ENCODE data around the gene KIAA0825.

Gene KIAA0825

DNA sequence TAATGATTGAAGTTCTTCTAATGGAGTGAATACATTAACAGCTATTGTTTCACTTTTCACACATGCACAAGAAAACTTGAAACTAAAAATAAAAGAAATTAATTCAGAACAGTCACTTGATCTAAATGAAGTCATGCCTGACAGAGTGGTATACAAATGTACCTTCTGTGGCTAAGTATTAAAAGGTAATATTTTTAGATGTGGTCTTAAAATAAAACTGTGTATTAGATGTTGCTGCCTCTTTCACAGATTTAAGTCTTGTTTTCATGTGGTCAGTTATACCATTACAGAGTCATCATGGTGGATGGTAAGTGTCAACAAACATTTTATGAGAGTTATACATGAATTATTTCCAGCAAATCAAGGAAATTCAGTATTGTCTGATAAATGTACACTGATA lies 47.0 kb downstream of the KIAA0825 start:
- no peak for DNase-seq

DNA sequence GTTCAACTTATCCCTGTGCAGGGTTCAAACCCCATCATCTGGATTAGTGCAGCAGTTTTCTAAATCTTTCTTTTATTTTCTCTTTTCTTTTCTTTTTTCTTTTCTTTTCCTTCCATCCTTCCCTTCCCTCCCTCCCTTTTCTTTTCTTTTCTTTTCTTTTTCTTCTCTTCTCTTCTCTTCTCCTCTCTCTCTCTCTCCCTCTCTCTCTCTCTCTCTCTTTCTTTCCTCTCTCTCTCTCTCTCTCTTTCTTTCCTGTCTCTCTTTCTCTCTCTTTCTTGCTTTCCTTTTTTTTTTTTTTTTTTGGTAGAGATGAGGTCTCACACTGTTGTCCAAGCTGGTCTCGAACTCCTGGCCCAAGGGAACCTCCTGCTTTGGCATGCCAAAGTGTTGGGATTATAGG lies 53.6 kb downstream of the KIAA0825 start:
- DNase-seq: no peak

DNA sequence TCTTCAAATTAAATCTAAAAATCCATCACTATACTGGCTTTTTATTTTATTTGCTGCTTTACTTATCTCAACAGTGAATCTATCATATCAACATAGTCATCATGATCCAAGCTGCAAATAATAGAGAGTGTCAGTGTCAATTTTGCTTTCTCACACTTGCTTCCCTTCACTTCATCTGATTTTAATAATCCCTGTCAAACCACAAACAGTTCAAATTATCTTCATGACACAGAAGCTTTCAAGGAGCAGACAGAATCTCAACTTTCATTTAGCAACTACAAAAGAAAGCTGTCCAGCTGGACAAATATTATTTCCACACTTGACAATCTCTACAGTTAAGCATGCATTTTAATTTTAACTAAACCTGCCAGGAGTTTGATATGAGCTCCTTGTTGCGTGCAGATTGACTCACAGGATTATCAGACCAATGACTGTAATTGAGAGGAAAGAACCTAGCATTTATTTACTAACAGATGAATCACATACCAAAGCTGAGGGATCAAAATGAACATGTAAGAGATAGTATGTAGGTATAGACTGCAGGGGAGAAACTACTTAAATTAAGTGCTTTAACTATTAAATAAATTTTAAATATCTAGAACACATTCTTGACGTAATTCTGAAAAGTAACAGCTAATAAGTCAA lies 56.0 kb downstream of the KIAA0825 start:
- DNase-seq: no peak

DNA sequence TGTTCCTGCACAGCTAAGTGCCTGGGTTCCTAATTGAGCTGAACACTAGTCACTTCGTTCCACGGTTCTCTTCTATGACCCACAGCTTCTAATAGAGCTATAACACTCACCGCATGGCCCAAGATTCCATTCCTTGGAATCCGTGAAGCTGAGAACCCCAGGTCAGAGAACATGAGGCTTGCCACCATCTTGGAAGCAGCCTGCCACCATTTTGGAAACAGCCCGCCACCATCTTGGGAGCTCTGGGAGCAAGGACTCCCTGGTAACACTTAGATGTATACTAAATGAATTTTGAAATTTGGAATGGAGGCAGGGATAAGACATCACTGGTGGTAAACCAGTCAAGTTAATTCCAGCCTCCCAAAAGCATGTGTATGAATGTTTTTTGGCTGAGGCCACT lies 60.4 kb downstream of the KIAA0825 start:
- DNase-seq: no peak

DNA sequence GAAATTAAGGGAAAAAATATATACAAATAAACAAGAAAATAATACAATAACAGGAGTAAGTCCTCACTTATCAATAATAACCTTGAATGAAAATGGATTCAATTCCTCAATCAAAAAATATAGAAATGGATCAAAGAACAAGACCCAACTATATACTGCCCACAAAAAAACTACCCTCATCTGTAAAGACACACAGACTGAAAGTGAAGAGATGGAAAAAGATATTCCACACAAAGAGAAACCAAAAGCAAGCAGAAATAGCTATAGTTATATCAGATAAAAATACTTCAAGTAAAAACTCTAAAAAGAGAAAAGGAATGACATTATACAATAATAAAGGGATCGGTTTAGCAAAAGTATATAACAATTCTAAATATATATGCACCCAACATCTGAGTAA lies 66.5 kb downstream of the KIAA0825 start:
- DNase-seq: no peak

DNA sequence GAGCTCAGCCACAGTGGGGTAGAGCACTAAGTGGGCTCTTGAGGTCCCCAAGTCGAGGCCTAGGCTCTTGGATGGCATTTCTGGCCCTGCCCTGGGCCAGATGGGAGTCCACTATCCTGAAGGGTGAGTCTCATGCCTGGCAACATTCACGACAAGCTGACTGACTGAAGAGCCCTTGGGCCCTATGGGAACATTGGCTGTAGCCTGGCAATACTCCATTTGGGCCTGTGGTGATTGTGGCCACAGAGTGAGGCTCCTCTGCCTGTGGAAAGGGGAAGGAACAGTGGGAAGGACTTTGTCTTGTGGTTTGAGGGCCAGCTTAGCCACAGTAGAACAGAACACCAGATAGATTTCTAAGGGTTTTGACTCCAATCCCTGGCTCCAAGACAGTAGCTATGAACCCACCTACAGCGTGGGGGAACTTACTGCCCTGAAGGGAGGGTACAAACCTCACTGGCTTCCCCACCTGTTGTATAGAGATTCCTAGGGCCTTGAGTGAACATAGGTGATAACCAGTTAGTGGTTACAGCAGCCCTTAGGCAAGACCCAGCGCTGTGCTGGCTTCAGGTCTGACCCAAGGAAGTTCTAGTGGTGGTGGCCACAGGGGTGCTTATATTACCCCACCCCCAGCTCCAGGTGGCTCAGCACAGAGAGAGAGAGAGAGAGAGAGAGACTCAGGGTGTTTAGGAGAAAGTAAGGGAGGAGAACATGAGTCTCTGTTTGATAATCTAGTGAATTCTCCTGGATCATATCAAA lies 72.4 kb downstream of the KIAA0825 start:
- DNase-seq: no peak

DNA sequence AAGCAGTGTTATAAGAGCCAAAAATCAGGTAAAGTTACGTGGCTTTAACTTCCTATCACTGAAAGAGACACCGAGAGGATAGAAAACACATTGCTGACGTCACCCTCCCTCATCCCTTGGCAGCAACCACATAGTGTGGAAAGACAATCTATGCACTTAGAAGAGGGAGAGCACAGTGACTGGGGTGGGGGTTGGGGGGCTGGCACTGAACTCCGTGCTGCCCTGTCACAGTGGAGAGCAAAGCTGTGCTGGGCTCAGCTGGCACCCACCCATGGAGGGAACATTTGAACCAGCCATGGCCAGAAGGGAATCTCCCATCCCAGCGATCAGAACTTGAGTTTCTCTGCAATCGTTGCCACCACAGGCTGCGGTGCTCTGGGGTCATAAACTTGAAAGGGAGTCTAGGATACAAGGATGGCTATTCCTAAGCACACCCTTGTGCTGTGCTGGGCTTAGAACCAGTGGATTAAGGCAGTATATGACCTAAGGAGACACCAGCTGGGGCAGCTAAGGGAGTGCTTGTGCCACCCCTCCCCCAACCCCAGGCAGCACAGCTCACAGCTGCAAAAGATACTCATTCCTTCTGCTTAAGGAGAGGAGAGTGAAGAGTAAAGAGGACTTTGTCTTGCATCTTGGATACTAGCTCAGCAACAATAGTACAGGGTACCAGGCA lies 73.4 kb downstream of the KIAA0825 start:
- no peak for DNase-seq

DNA sequence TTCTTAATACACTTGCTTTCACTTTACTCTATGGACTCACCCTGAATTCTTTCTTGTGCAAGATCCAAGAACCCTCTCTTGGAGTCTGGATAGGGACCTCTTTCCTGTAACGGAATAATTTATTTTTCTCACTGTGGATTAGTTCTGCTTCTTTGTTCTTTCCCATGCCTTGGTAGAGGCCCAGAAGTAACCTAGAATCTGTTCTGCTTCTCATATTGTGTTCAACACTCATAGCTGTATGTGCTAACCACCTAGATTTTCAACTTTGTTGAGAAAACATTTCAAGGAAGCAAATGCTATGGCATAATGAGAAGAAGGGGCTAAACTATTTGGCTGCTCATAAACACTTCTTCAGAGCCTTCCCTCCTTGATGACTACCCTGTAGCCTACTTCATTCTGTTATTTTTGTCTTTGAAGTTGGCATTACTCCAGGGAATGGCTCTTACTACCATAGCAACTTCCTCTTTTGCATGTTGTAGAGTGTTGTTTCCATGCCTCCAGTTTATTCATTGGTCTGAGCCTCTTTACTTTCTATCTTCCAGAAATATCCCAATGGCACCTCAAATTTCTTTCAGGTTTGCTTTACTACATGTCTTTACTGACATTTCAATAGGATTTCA lies 74.3 kb downstream of the KIAA0825 start:
- DNase-seq: no peak

DNA sequence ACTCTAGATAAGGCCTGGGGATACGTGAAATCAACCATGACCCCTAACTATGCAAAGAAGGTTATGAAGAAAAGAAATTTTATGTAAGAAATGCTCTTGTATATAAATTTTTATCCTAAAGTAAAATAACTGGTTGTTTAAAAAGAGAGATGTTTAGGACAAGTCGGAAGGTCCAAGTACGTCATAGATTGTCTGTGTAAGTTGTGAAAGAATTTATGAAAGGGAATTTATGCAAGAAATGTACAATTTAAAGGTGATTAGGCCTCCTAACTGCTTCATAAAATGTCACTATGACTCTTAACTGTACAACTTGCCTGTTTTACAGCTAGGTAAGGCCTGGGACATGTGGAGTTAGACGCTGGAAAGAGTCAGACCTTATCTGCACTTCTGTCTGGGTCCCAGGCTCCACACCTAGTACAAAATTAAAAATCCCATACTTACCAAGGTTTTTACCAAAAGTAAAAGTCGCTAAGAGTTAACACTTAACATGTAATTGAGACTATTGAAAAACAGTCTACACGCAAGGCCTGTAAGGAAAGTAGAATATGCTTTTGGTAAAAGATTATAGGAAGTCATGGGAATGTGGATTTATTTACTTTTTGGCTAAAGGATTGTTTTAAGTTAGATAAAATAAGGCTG lies 77.4 kb downstream of the KIAA0825 start:
- no peak for DNase-seq

DNA sequence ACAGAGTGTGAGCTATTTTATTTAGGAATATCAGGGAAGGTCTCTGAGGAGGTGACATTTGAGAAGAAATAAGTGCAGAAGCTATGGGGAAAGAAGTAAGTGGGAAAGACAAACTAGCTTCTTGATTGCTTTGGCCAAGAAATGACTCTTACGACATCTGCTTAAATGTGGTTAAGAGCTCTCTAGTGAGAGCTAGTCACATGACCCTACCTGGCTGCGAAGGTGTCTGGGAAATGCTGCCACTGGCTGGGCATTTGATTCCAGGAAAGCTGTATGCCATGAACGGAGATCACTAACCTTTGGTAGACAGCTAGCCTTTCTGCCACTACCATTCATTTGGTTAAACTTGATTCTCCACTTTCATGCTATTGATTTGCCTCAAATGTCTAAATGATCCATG lies 80.1 kb downstream of the KIAA0825 start:
- DNase-seq: no peak

DNA sequence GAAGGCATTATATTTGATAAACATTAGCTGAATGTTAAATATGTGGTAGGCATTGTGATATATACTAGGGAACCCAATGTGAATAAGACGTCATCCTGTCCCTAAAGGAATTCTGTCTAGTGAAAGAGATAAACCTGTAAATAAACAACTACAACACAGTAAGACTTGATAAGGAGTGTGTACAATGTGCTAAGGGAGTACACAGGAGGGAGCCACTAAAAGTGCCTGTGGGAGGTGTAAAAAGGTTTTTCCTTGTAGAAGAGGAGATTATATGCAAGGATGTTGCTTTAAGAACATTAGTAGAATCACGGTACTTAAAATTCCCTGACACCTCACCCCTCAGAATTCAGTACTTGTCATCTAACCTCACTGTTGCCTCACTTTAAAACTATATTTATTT lies 91.7 kb downstream of the KIAA0825 start:
- no peak for DNase-seq

DNA sequence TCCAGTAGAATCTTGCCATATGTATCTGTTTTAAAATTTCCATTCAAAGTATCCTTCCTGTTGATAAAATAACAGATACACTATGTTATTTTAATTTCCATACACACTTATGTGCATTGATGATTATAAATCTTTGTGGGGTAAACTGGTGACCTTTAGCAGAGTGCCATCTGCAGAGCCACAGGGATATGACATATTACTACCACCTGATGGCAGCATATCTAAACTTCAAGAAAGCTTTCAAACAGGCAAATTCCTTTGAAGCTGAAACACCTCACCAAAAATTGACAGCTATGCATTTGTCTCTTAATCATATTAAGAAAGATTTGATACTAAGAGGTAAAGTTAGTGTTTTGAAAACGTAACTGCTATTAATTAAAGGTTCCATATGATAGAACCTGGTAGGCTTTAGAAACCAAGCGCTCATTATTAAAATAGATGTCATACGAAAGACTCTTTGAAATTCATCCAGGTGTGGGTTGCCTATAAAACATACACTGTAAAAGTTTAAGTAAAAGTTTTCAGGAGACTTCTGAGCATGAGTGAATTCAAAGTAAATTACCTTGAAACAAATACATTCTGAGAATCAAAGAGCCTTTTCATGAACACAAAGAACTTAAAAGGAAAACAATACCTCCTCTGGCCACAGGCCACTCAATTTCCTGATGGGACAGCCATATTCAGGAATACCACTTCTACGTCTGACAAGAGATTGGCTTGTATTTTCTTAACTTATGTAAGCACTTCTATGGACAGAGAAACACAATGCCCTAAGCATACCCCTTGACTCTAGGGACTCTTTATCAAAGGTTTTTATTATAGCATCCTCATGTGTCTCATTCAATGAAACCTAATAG lies 93.3 kb downstream of the KIAA0825 start:
- no peak for DNase-seq

DNA sequence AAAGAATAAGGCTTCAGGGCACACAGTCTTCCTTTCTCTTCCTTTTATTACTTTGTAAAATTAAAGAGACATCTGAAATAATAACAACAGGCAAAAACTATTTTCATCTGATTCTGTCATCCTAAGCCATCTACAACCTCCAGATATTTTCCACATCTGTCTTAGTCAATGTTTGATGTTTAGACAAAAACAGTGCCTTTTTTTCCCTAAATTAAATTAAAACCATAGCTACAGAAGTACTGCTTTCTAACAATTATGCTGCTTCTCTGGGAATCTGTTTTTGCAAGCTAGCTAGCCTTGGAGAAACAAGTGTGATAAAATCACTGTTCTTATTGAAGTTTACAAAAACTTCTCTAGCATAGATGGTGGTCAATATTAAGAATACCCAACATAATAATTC lies 95.4 kb downstream of the KIAA0825 start:
- DNase-seq: no peak

DNA sequence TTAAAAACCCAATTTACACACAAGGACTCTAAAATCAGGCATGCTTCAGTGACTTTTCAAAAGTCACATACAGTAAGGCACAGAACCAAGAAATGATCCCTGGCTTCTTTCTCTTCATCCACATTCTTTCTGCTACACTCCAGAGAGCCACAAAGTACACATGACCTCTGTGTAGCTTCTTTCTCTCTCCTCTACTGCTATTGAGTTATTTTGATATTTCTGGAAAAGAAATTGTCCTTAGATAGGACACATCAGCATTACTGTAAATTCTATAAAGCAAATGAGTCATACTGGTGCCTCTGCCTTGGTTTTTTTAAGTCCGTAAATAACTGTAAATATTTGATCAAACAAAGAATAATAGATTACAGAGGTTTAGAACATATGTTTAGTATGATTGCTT lies 96.3 kb downstream of the KIAA0825 start:
- DNase-seq: no peak

DNA sequence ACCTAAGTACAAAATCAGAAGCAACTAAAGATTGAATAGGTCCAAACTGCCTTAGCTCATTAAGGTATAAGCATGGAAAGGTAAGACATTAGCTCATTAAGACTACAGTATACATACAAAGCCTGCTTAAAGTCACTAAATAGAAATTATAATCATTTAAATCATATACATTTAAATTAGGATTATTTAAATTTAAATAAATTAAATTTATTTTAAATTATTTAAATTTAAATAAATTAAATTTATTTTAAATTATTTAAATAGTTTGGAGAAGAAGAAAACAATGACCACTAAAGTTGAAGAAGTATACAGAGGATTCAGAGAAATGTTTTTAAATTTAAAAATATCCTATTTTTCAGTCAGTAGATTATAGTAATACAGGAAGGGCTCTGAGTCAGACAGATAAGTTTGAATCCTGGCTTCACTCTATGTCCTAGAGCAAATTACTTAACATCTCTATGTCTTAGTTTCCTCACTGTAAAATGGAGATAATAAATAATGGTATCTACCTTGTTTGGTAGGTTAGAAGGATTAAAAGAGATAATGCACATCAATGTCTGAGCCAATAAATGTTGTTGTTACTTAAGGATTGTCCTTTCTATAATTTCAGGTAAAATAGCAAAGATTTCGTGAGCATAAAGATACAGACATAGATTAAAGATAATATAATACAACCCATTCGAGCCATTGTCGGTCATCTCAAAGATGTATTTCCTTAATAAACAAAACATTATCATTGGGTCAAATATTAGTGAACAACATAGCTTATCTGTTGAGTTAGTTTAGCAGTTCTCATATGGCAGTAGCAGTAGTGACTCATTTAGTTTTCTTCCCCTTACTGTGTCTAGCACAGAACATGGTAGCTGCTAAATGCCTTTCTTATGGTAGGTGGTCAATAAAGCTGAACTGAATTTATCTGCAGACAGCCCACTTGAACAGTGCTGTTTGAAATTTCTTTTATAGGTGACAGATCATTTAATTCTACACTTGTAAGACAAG lies 100.6 kb downstream of the KIAA0825 start:
- no peak for DNase-seq

DNA sequence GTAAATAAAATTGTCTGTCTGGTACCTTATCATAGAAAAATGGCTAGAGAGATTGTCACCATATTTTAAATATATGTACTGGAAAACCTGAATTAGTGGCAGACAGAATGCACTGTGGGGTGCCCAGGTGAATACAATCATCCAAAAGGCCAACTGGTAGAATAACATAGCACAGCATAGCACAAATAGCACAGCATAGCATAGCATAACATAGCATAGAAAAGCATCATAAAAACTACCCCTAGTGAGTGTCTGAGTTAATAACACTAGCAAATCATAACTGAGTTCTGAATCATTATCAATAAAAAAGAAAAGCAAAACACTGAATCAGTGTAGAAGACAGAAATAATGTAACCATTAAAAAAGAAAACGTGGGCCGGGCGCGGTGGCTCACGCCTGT lies 102.3 kb downstream of the KIAA0825 start:
- DNase-seq: no peak

DNA sequence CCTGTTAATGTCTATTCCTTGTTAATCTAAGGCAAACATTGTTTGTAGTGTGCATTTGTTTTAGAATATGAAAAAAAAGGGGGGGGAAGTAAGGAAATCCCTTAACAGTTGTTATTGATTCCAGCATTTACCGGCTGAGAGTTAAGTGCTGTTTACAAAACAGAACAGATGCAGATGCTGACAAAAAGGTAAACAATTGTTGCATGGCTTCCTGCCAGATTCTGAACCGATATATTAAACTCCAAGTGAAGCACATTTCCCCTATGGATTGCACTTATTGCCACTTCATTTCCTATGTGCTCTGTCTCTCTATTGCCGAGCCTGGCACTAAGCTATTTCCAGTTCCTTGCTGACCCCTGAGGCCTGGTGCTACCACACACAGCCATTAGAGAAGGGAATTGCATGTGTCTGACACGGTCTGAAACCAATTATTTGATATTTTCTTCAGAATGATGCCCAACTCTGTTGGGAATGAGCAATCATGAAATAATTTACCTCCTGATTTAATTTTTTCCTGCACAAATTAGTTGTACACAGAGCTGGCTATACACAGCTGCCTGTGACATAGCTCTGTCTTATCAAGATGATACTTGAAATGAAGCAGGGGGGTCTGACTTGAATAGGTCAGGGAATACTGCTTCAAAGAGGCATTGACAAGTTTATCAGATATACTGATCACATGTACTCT lies 109.8 kb downstream of the KIAA0825 start:
- DNase-seq: no peak

DNA sequence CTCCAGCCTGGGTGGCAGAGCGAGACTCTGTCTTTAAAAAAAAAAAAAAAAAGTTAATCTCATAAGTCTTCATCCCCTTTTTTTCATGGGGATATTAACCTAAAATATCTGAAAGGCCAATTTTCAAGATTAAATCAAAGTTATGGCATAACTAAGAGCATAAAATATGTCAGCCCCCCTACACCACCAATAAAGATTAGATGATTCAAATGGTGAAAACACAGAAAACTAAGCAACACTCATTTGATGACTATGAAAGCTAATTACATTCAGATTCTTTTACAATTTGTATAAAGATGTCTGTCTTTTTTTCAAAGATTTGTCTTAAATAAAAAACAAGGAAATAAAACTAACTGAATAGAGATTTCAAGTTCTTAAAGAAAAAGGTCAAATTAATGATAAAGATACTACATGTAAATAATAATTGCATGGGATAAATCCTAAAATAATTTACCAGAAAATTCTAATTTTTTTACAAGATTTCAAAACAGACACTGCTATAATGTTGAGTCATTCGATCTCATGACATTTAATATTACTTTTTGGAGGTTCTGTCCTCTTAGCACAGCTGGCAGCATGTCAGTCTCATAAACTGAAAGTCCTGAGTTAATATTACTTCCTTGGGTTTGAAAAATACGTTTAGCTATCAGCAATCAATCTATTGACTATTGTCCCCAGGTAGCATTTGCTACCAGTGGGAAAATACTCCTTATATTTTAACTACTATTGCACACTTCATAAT lies 112.9 kb downstream of the KIAA0825 start:
- DNase-seq: no peak

DNA sequence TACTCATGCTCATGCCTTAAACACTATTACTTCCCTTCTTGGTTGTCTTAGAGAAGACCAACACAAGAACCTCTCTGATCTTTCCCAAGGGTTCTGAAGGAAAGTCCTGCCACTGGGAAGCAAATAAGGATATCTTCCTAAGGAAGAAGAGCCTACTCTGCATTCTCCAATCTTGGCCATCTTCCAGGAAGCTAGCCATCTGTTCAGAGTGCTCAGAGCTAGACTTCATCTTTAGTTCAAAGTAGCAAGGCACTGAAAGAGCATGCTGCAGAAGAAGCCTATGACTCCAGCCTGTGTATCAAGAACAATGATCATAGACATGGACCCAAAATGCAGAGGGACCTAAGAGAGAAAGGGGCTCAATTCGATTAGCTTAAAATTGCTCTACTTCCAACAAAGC lies 114.7 kb downstream of the KIAA0825 start:
- no peak for DNase-seq

DNA sequence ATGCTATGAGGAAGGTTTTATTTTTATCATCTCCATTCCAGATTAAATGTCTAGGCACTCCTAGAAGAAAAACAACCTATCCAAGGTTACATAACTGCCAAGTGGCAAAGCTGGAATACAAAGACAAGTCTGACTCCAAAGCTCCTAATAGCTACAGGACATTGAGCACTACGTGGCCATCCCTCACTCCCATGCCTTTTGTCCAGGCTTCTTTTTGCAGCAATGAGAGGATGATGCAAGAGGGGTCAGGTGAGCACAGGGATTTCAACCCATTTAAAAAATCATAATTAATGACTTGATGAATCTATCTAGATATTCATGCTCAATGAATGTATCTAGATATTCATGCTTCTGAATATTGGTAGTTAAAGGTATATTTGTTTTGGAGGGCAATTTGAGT lies 117.0 kb downstream of the KIAA0825 start:
- DNase-seq: no peak
